Vagina (tissue), 2 donors: ENCODE data around the gene TPO. TPM values are rescaled to one million over a fixed set of nuclear protein-coding genes. Genes with fewer than 3 reads are reported as not detected.
"Not testable (repeated sequence)": the region's sequence is repeated elsewhere in the genome, so short reads cannot be mapped to it uniquely, and the experiment has no call there.

ENCODE experiments used
- DNase-seq, 2 donors: peaks; one replicate each; pipeline ENCODE4 v3.0.0-alpha.2; 2017; ENCODE audit errors: extremely low spot score in 2 of 2
- H3K27ac ChIP-seq: fragments of 200-600 bp; sonication (generic); one replicate; pipeline ENCODE4 v1.5.1; 2019
- H3K27me3 ChIP-seq: fragments of 200-600 bp; sonication (generic); one replicate; pipeline ENCODE4 v1.5.1; 2019
- H3K36me3 ChIP-seq, 2 donors: fragments of 200-600 bp; sonication (generic); one replicate each; pipeline ENCODE4 v1.5.1; 2017 to 2019
- H3K4me1 ChIP-seq: fragments of 200-600 bp; sonication (generic); one replicate; pipeline ENCODE4 v1.5.1; 2019
- H3K4me3 ChIP-seq, 2 donors: fragments of 200-600 bp; sonication (generic); 1 replicate in 1 of 2; 2 replicates in 1 of 2; pipeline ENCODE4 v1.5.1; 2016 to 2019
- H3K9me3 ChIP-seq: fragments of 200-600 bp; sonication (generic); one replicate; pipeline ENCODE4 v1.5.1; 2019
- CTCF ChIP-seq, 3 experiments: fragments of 450-650 bp in 2 of 3; fragments of 200-600 bp in 1 of 3; sonication (generic) in 1 of 3; IDR thresholded peaks; one replicate each; pipeline ENCODE4 v1.5.1; 2017 to 2019; ENCODE audit warnings: antibody characterized with exemption in 3 of 3, mild to moderate bottlenecking in 2 of 3, moderate library complexity in 2 of 3
- POLR2A ChIP-seq, 2 donors: fragments of 450-650 bp; IDR thresholded peaks; one replicate each; pipeline ENCODE4 v1.6.1; 2017; ENCODE audit warnings: antibody characterized with exemption in 2 of 2, mild to moderate bottlenecking in 2 of 2, moderate library complexity in 2 of 2
- POLR2AphosphoS5 ChIP-seq, 2 donors: sonication (generic); formaldehyde crosslinking; IDR thresholded peaks; one replicate each; pipeline ENCODE4 v1.9.0; 2017; ENCODE audit warnings: antibody characterized with exemption in 2 of 2, mild to moderate bottlenecking in 2 of 2, low read depth in 1 of 2; ENCODE audit not compliant: insufficient read depth in 1 of 2
- intact Hi-C: fragments of 100-400 bp; cut with DNase I; formaldehyde crosslinking; loops from one replicate; pipeline ENCODE4 v1.15.1; 2023
- total RNA-seq: library from RNA; depleted of rRNA; stranded (reverse); fragments of >200 nt; gene quantifications from one replicate; pipeline ENCODE4 v1.2.3, GENCODE V29; 2016

The TPO gene
- total RNA-seq, 1 donor from 2014 or later: 2.0 TPM

- H3K27me3 ChIP-seq: no peaks in the 10 kb centered on the region
- H3K27ac ChIP-seq: no peak overlapping the region
- no peak for DNase-seq
- no peaks in the 10 kb centered on the region for H3K9me3 ChIP-seq
- no peaks in the 10 kb centered on the region for H3K4me1 ChIP-seq
- intact Hi-C loops: no loop called here
- TF ChIP-seq CTCF (IDR thresholded peaks at IDR 0.05) (no peak), POLR2A (IDR thresholded peaks at IDR 0.05) (no peak), POLR2AphosphoS5 (IDR thresholded peaks at IDR 0.05; ENCODE audit: insufficient read depth in 1 of 2, low read depth in 1 of 2) (no peak)
- no peak overlapping the region for H3K4me3 ChIP-seq
- no peaks in the 10 kb centered on the region for H3K36me3 ChIP-seq
Observed at GRCh38 chr2:1378456-1379150, 34.7 kb upstream of the TPO start.

- intact Hi-C loops: no loop called here
- Histone ChIP-seq H3K9me3 (no peaks in the 10 kb centered on the region), H3K27ac (no peak overlapping the region), H3K27me3 (no peaks in the 10 kb centered on the region), H3K36me3 (no peaks in the 10 kb centered on the region), H3K4me1 (no peaks in the 10 kb centered on the region), H3K4me3 (no peak overlapping the region)
- DNase-seq: no peak
- TF ChIP-seq CTCF (IDR thresholded peaks at IDR 0.05) (no peak), POLR2AphosphoS5 (IDR thresholded peaks at IDR 0.05; ENCODE audit: insufficient read depth in 1 of 2, low read depth in 1 of 2) (no peak), POLR2A (IDR thresholded peaks at IDR 0.05) (no peak)
Observed at GRCh38 chr2:1381644-1382043, 31.6 kb upstream of the TPO start.

GRCh38 chr2:1387954-1388725 lies 25.1 kb upstream of the TPO start:
- DNase-seq, H3K27ac ChIP-seq, H3K4me1 ChIP-seq, H3K36me3 ChIP-seq, H3K9me3 ChIP-seq, intact Hi-C loops, H3K4me3 ChIP-seq, H3K27me3 ChIP-seq: not testable (repeated sequence)

GRCh38 chr2:1390118-1390517 lies 23.1 kb upstream of the TPO start:
- H3K4me3 ChIP-seq, H3K4me1 ChIP-seq, DNase-seq, intact Hi-C loops, H3K27ac ChIP-seq, H3K27me3 ChIP-seq, H3K36me3 ChIP-seq, H3K9me3 ChIP-seq: not testable (repeated sequence)

GRCh38 chr2:1393321-1393720 lies 19.9 kb upstream of the TPO start:
- no peak overlapping the region for H3K4me3 ChIP-seq
- no peaks in the 10 kb centered on the region for H3K4me1 ChIP-seq
- DNase-seq: no peak
- no peaks in the 10 kb centered on the region for H3K27me3 ChIP-seq
- H3K9me3 ChIP-seq: no peaks in the 10 kb centered on the region
- H3K27ac ChIP-seq: no peak overlapping the region
- intact Hi-C loops: no loop called here
- H3K36me3 ChIP-seq: no peaks in the 10 kb centered on the region
- no peak for TF ChIP-seq POLR2A (IDR thresholded peaks at IDR 0.05)
- TF ChIP-seq CTCF (IDR thresholded peaks at IDR 0.05): no peak
- TF ChIP-seq POLR2AphosphoS5 (IDR thresholded peaks at IDR 0.05; ENCODE audit: insufficient read depth in 1 of 2, low read depth in 1 of 2): no peak

- Histone ChIP-seq H3K4me3 (no peak overlapping the region), H3K36me3 (no peaks in the 10 kb centered on the region), H3K27ac (no peak overlapping the region), H3K9me3 (no peaks in the 10 kb centered on the region), H3K4me1 (no peaks in the 10 kb centered on the region), H3K27me3 (no peaks in the 10 kb centered on the region)
- TF ChIP-seq POLR2AphosphoS5 (IDR thresholded peaks at IDR 0.05; ENCODE audit: insufficient read depth in 1 of 2, low read depth in 1 of 2): no peak
- TF ChIP-seq CTCF (IDR thresholded peaks at IDR 0.05): no peak
- TF ChIP-seq POLR2A (IDR thresholded peaks at IDR 0.05): no peak
- DNase-seq: no peak
- intact Hi-C loops: no loop called here
Observed at GRCh38 chr2:1394709-1395408, 18.4 kb upstream of the TPO start.
